Liver (tissue), 9 donors: ENCODE results near the gene PDZRN4. TPM values are rescaled to one million over a fixed set of nuclear protein-coding genes. Genes with fewer than 3 reads are reported as not detected.
"Not testable (repeated sequence)": the region's sequence is repeated elsewhere in the genome, so short reads cannot be mapped to it uniquely, and the experiment has no call there.

Experiments used
- DNase-seq: peaks from one replicate; pipeline ENCODE4 v3.0.0-alpha.2; 2017; ENCODE audit warnings: low spot score
- H3K27ac ChIP-seq, 2 donors: one replicate each; pipeline ENCODE4 v1.7.0; 2013; ENCODE audit warnings: inconsistent platforms in 2 of 2, low read length in 2 of 2, control low read depth in 1 of 2, low read depth in 1 of 2, mild to moderate bottlenecking in 1 of 2
- H3K27me3 ChIP-seq, 4 donors: one replicate each; pipeline versions ENCODE4 v1.6.1 to v1.7.0; 2013; ENCODE audit warnings: low read length in 3 of 4, inconsistent platforms in 1 of 4, mild to moderate bottlenecking in 1 of 4, moderate library complexity in 1 of 4; ENCODE audit not compliant: control insufficient read depth in 4 of 4, insufficient read depth in 4 of 4
- H3K36me3 ChIP-seq, 4 donors: one replicate each; pipeline versions ENCODE4 v1.6.1 to v1.7.0; 2013; ENCODE audit warnings: low read length in 3 of 4, mild to moderate bottlenecking in 3 of 4, low read depth in 1 of 4, moderate library complexity in 1 of 4; ENCODE audit not compliant: control insufficient read depth in 4 of 4, insufficient read depth in 3 of 4
- H3K4me1 ChIP-seq, 4 donors: one replicate each; pipeline versions ENCODE4 v1.6.1 to v1.7.0; 2013; ENCODE audit warnings: low read length in 3 of 4, mild to moderate bottlenecking in 3 of 4, moderate library complexity in 1 of 4; ENCODE audit not compliant: control insufficient read depth in 4 of 4, insufficient read depth in 4 of 4
- H3K4me3 ChIP-seq, 3 donors: one replicate each; pipeline versions ENCODE4 v1.6.1 to v1.7.0; 2013; ENCODE audit warnings: low read length in 3 of 3, control low read depth in 1 of 3, low read depth in 1 of 3, mild to moderate bottlenecking in 1 of 3
- H3K9ac ChIP-seq, 2 donors: one replicate each; pipeline ENCODE4 v1.7.0; 2013; ENCODE audit warnings: low read length in 2 of 2, mild to moderate bottlenecking in 2 of 2, moderate library complexity in 2 of 2, control low read depth in 1 of 2, low read depth in 1 of 2
- H3K9me3 ChIP-seq, 4 donors: one replicate each; pipeline versions ENCODE4 v1.6.1 to v1.7.0; 2013; ENCODE audit warnings: low read length in 3 of 4; ENCODE audit not compliant: control insufficient read depth in 4 of 4
- ATF3 ChIP-seq: IDR thresholded peaks from 2 replicates; pipeline ENCODE4 v1.6.1; 2016; ENCODE audit warnings: antibody characterized with exemption
- EGR1 ChIP-seq, 2 donors: IDR thresholded peaks; 2 replicates each; pipeline ENCODE4 v1.6.1; 2016 to 2018; ENCODE audit warnings: antibody characterized with exemption in 2 of 2, low read depth in 2 of 2
- FOXA1 ChIP-seq: IDR thresholded peaks from 2 replicates; pipeline ENCODE4 v1.6.1; 2016; ENCODE audit warnings: antibody characterized with exemption
- FOXA2 ChIP-seq: IDR thresholded peaks from 2 replicates; pipeline ENCODE4 v1.6.1; 2016; ENCODE audit warnings: antibody characterized with exemption
- GABPA ChIP-seq, 2 donors: IDR thresholded peaks in 1 of 2; conservative IDR thresholded peaks in 1 of 2; 2 replicates each; pipeline ENCODE4 v1.6.1; 2016; ENCODE audit warnings: antibody characterized with exemption in 2 of 2, mild to moderate bottlenecking in 1 of 2, moderate library complexity in 1 of 2
- HNF4A ChIP-seq, 2 donors: conservative IDR thresholded peaks; 2 replicates each; pipeline ENCODE4 v1.6.1; 2016; ENCODE audit warnings: antibody characterized with exemption in 2 of 2, mild to moderate bottlenecking in 2 of 2
- HNF4G ChIP-seq: IDR thresholded peaks from 2 replicates; pipeline ENCODE4 v1.6.1; 2016; ENCODE audit warnings: antibody characterized with exemption
- MAX ChIP-seq: IDR thresholded peaks from 2 replicates; pipeline ENCODE4 v1.6.1; 2016; ENCODE audit warnings: antibody characterized with exemption
- NR2F2 ChIP-seq: IDR thresholded peaks from 2 replicates; pipeline ENCODE4 v1.6.1; 2016; ENCODE audit warnings: antibody characterized with exemption
- REST ChIP-seq: IDR thresholded peaks from 2 replicates; pipeline ENCODE4 v1.6.1; 2016; ENCODE audit warnings: antibody characterized with exemption, mild to moderate bottlenecking
- SP1 ChIP-seq: IDR thresholded peaks from 2 replicates; pipeline ENCODE4 v1.6.1; 2018; ENCODE audit warnings: antibody characterized with exemption, mild to moderate bottlenecking
- YY1 ChIP-seq: IDR thresholded peaks from 2 replicates; pipeline ENCODE4 v1.6.1; 2016; ENCODE audit warnings: antibody characterized with exemption, mild to moderate bottlenecking
- ZBTB33 ChIP-seq: IDR thresholded peaks from 2 replicates; pipeline ENCODE4 v1.6.1; 2016; ENCODE audit warnings: antibody characterized with exemption
- WGBS: extraction: QIAGEN DNeasy Blood & Tissue Kit; methylation state at CpG from one replicate; pipeline ENCODE4 v1.1.7; 2013; 5-methylcytosine and 5-hydroxymethylcytosine counted together
- polyA plus RNA-seq, 2 donors: library from polyadenylated mRNA; stranded (reverse) in 1 of 2; unstranded in 1 of 2; fragments of 200-250 nt in 1 of 2; fragments of >200 nt in 1 of 2; fragmentation: Nextera tagmentation in 1 of 2; extraction: Ambion mirVana in 1 of 2; gene quantifications; one replicate each; pipeline versions ENCODE4 v1.2.1 to v1.2.3, GENCODE V29; 2013 to 2015
- total RNA-seq, 2 donors: library from RNA; depleted of rRNA; stranded (reverse); fragments of >200 nt; gene quantifications; one replicate each; pipeline ENCODE4 v1.2.3, GENCODE V29; 2014
- donor health status: healthy.
- donor health status: healthy.
- donor health status: healthy.
- donor health status: healthy.
- donor health status: healthy.

PDZRN4 gene
- total and polyA plus RNA-seq, 4 donors, result 0.11 to 1.1 (median 0.24) TPM

- TF ChIP-seq EGR1 (IDR thresholded peaks at IDR 0.05; ENCODE audit: low read depth in 2 of 2) (no peak), REST (no peak)
These were observed 89.8 kb downstream of the PDZRN4 start (continued) for GRCh38 chr12:41277946-41278267.

GRCh38 chr12:41280341-41281095, 92.4 kb downstream of the PDZRN4 start:
- WGBS, result 75% methylated on average over 14 of the region's 14 CpGs
- DNase-seq, H3K9me3 ChIP-seq: not testable (repeated sequence)

GRCh38 chr12:41285470-41285869, 97.3 kb downstream of the PDZRN4 start:
- H3K27ac ChIP-seq, H3K4me1 ChIP-seq, H3K9ac ChIP-seq, H3K36me3 ChIP-seq, DNase-seq, H3K27me3 ChIP-seq, H3K4me3 ChIP-seq, H3K9me3 ChIP-seq: not testable (repeated sequence)
- 89% methylated on average over 2 of the region's 2 CpGs for WGBS

More at GRCh38 chr12:41280341-41281095, 92.4 kb downstream of the PDZRN4 start:
- not testable (repeated sequence) for H3K9ac ChIP-seq, H3K27me3 ChIP-seq, H3K36me3 ChIP-seq, H3K27ac ChIP-seq, H3K4me1 ChIP-seq, H3K4me3 ChIP-seq

GRCh38 chr12:41286426-41286825, 98.3 kb downstream of the PDZRN4 start:
- WGBS, result 4% methylated on average over 1 of the region's 1 CpG
- Histone ChIP-seq H3K9ac (no peak overlapping the region), H3K4me3 (no peak overlapping the region), H3K9me3 (no peaks in the 10 kb centered on the region), H3K36me3 (no peaks in the 10 kb centered on the region), H3K27ac (no peak overlapping the region), H3K27me3 (peaks cover 0 to 2% (median 0%) of the 10 kb centered on the region in 4 donors), H3K4me1 (peaks cover 0 to 7% (median 0%) of the 10 kb centered on the region in 4 donors)
- no peak for DNase-seq
- TF ChIP-seq YY1, result peak; percentile 57
- peak; percentile 92 for TF ChIP-seq FOXA2
- TF ChIP-seq MAX, result peak; percentile 55
- no peak for TF ChIP-seq ATF3
- no peak for TF ChIP-seq HNF4G
- TF ChIP-seq ZBTB33, result no peak
- TF ChIP-seq REST, result no peak
- TF ChIP-seq NR2F2, result no peak
- TF ChIP-seq FOXA1, result no peak
- TF ChIP-seq HNF4A (conservative IDR thresholded peaks at IDR 0.05), result peak; percentile 65 to 75
- peak in 1 of 2 donors; percentile 22 for TF ChIP-seq GABPA (IDR thresholded peaks at IDR 0.05 in 1 of 2, conservative IDR thresholded peaks at IDR 0.05 in 1 of 2)
- TF ChIP-seq EGR1 (IDR thresholded peaks at IDR 0.05; ENCODE audit: low read depth in 2 of 2), result peak in 1 of 2 donors; percentile 38
- TF ChIP-seq SP1, result peak; percentile 55
